ENCODE data around the gene ADAMTS14. TPM values are rescaled to one million over a fixed set of nuclear protein-coding genes. Genes with fewer than 3 reads are reported as not detected.

ADAMTS14 gene
- total RNA-seq, 1 experiment from 2014 or later = 1.6 TPM

GRCh38 chr10:70795613-70796012 is 123.3 kb downstream of the ADAMTS14 start:
- no peak for TF ChIP-seq CTCF (conservative IDR thresholded peaks at IDR 0.05)
- Mint-ChIP-seq H3K9me3 (no peaks in the 10 kb centered on the region; a peak in 2 of 5 replicates), H3K27ac (no peak overlapping the region), H3K4me1 (no peaks in the 10 kb centered on the region), H3K36me3 (ENCODE audit: insufficient read depth in 1 of 3, low read depth in 3 of 3) (no peaks in the 10 kb centered on the region), H3K27me3 (ENCODE audit: low read depth) (peaks cover 4% of the 10 kb centered on the region), H3K4me3 (no peak overlapping the region)
- Histone ChIP-seq H3T11ph (ENCODE audit: low read length) (no peak overlapping the region), H3K4me1 (ENCODE audit: insufficient read depth, low read length) (no peaks in the 10 kb centered on the region), H3K23me2 (ENCODE audit: insufficient read length, low read depth, low read length, poor library complexity, severe bottlenecking) (no peaks in the 10 kb centered on the region), H3K27me3 (ENCODE audit: insufficient read depth, low read length) (no peaks in the 10 kb centered on the region), H4K5ac (ENCODE audit: insufficient read length, low read depth, low read length) (no peak overlapping the region), H3K14ac (ENCODE audit: insufficient read depth, low read length) (no peak overlapping the region), H3K23ac (ENCODE audit: insufficient read length, low read depth, low read length) (no peak overlapping the region), H3K27ac (ENCODE audit: insufficient read length, low read depth, low read length) (no peak overlapping the region), H3K18ac (ENCODE audit: insufficient read length, low read depth, low read length) (no peak overlapping the region), H3K4ac (ENCODE audit: low read depth, low read length) (no peak overlapping the region), H3K9me3 (ENCODE audit: control insufficient read depth, low read depth, low read length) (no peaks in the 10 kb centered on the region), H2AFZ (ENCODE audit: low read length) (no peak overlapping the region), H2BK120ac (ENCODE audit: low read depth, low read length, poor library complexity, severe bottlenecking) (no peak overlapping the region), H2BK5ac (ENCODE audit: insufficient read length, low read length) (no peak overlapping the region), H3K79me2 (ENCODE audit: insufficient read depth, low read length) (no peaks in the 10 kb centered on the region), H2BK15ac (ENCODE audit: low read depth, low read length) (no peak overlapping the region), H4K20me1 (ENCODE audit: control insufficient read depth, insufficient read depth, insufficient read length) (no peaks in the 10 kb centered on the region), H3K4me2 (ENCODE audit: insufficient read depth, insufficient read length, low read length) (no peak overlapping the region), H4K8ac (replicated peaks; ENCODE audit: insufficient read length, low read depth, low read length) (no peak overlapping the region), H2BK20ac (ENCODE audit: low read depth, low read length, poor library complexity, severe bottlenecking) (no peak overlapping the region), H4K91ac (ENCODE audit: insufficient read length, low read depth, low read length) (no peak overlapping the region), H3K79me1 (ENCODE audit: insufficient read depth, low read depth, low read length, poor library complexity, severe bottlenecking) (no peaks in the 10 kb centered on the region), H3K9ac (ENCODE audit: extremely low read depth, insufficient read length, low read length) (no peak overlapping the region), H2AK5ac (ENCODE audit: insufficient read length, low read length) (no peak overlapping the region), H2BK12ac (ENCODE audit: insufficient read length, low read depth, low read length) (no peak overlapping the region), H3K56ac (ENCODE audit: insufficient read length, low read depth, low read length) (no peak overlapping the region)
- DNase-seq = no peak
- WGBS (ENCODE audit: extremely low coverage, insufficient read length, low lambda C conversion rate) = no CpG with 5 or more reads among the region's 1 CpG
